ENCODE measurements around the gene CADM1. TPM values are rescaled to one million over a fixed set of nuclear protein-coding genes. Genes with fewer than 3 reads are reported as not detected.

CADM1 gene
- total RNA-seq, 2 experiments from 2014 or later: 0.47 to 0.63 TPM

DNA sequence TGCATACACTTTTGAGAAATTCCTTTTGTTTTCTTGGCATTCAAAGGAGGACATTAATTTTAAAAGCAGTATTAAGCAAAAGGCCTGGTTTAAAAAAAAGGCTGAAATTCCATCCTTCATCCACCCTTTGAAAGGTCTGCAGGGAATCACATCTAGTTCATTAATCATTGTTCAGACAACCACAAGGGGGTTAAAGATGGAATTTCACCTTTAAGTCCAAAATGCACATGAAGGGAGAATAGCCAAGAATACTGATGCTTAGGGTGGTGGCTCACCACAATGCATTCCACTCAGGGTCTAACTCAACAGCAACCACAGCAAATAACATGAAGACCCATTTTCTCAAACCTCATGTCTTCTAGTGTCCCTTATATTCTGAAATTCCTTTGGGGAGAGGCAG lies 256.9 kb downstream of the CADM1 start:
- Mint-ChIP-seq H3K36me3 (ENCODE audit: low read depth) (no peaks in the 10 kb centered on the region), H3K9me3 (no peaks in the 10 kb centered on the region), H3K4me1 (ENCODE audit: low read depth) (no peaks in the 10 kb centered on the region), H3K4me3 (no peak overlapping the region), H3K27ac (no peak overlapping the region), H3K27me3 (no peaks in the 10 kb centered on the region)
- ATAC-seq (no peak), DNase-seq (no peak)
- intact Hi-C loops (cut with micrococcal nuclease): no loop called here
- ChIA-PET POLR2A (no interaction called here), CTCF (no interaction called here)
- TF ChIP-seq CTCF (IDR thresholded peaks at IDR 0.05): no peak

DNA sequence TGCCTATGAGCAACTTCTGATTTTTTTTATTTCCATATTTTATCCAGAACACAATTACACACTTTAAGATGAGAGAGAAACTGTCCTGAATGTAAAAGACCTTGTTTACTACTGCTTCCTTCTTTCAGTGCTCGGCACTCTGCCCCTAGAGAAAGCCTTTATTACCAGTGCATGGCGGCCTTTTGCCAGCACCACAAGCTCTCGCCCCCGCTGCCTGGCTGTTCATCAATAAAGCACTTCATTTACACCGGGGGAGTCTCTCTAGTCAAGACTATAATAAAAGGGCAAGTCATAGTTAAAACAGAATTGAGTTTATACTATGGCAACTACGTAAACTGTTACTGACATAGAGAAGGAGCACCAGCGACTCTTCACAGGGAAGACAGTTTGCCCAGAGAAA lies 259.5 kb downstream of the CADM1 start:
- no peak for DNase-seq
- no peak for ATAC-seq
- Mint-ChIP-seq H3K27me3 (no peaks in the 10 kb centered on the region), H3K4me1 (ENCODE audit: low read depth) (no peaks in the 10 kb centered on the region), H3K4me3 (no peak overlapping the region), H3K36me3 (ENCODE audit: low read depth) (no peaks in the 10 kb centered on the region), H3K9me3 (no peaks in the 10 kb centered on the region), H3K27ac (no peak overlapping the region)
- intact Hi-C loops (cut with micrococcal nuclease): no loop called here
- ChIA-PET POLR2A (no interaction called here), CTCF (no interaction called here)
- TF ChIP-seq CTCF (IDR thresholded peaks at IDR 0.05): no peak

DNA sequence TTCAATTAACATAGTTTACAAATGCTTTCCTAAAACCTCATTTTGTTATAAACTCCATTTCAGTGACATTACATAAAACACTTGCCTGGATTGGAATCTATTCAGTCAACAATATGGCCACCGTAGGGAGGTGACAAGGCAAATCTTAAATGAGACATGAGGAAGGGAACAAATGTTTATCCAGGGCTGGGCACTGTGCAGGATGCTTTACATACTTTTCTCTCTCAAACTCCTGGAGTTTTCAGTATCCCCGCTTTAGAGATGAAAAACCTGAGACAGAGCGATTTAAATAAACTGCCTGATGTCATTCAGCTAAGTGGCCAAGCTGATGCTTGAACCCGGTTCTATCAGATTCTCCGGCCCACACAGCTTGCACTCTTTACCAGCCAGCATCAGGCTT lies 259.9 kb downstream of the CADM1 start:
- no peaks in the 10 kb centered on the region for H3K27me3 Mint-ChIP-seq
- H3K4me3 Mint-ChIP-seq: no peak overlapping the region
- intact Hi-C loops (cut with micrococcal nuclease): no loop called here
- no peak for ATAC-seq
- TF ChIP-seq CTCF (IDR thresholded peaks at IDR 0.05): no peak
- ChIA-PET CTCF (no interaction called here), POLR2A (no interaction called here)
- no peaks in the 10 kb centered on the region for H3K36me3 Mint-ChIP-seq (ENCODE audit: low read depth)
- H3K9me3 Mint-ChIP-seq: no peaks in the 10 kb centered on the region
- no peak for DNase-seq
- no peak overlapping the region for H3K27ac Mint-ChIP-seq
- no peaks in the 10 kb centered on the region for H3K4me1 Mint-ChIP-seq (ENCODE audit: low read depth)

GRCh38 chr11:115242982-115243381 lies 261.2 kb downstream of the CADM1 start:
- no peak for TF ChIP-seq CTCF (IDR thresholded peaks at IDR 0.05)
- DNase-seq (no peak), ATAC-seq (no peak)
- POLR2A ChIA-PET: no interaction called here
- Mint-ChIP-seq H3K4me1 (ENCODE audit: low read depth) (no peaks in the 10 kb centered on the region), H3K36me3 (ENCODE audit: low read depth) (no peaks in the 10 kb centered on the region), H3K9me3 (no peaks in the 10 kb centered on the region), H3K4me3 (no peak overlapping the region), H3K27ac (no peak overlapping the region), H3K27me3 (no peaks in the 10 kb centered on the region)
- CTCF ChIA-PET: no interaction called here
- intact Hi-C loops (cut with micrococcal nuclease): no loop called here

GRCh38 chr11:115241899-115242298 lies 262.3 kb downstream of the CADM1 start:
- H3K27me3 Mint-ChIP-seq: no peaks in the 10 kb centered on the region
- no peak overlapping the region for H3K4me3 Mint-ChIP-seq
- ChIA-PET CTCF (no interaction called here), POLR2A (no interaction called here)
- no peak for TF ChIP-seq CTCF (IDR thresholded peaks at IDR 0.05)
- no peak overlapping the region for H3K27ac Mint-ChIP-seq
- H3K9me3 Mint-ChIP-seq: no peaks in the 10 kb centered on the region
- intact Hi-C loops (cut with micrococcal nuclease): no loop called here
- ATAC-seq (no peak), DNase-seq (no peak)
- H3K36me3 Mint-ChIP-seq (ENCODE audit: low read depth): no peaks in the 10 kb centered on the region
- no peaks in the 10 kb centered on the region for H3K4me1 Mint-ChIP-seq (ENCODE audit: low read depth)
